Colon (tissue), 2 donors: ENCODE measurements around the gene TERF2IP.

Experiments used
- FAIRE-seq: peaks from 2 replicates; lab custom pipeline; 2012; peaks lifted over from hg19 to GRCh38; lab: Jason Lieb, UNC
- donor health status: control.
- donor health status: control.

The TERF2IP gene

GRCh38 chr16:75647492-75648264 lies at the start of gene TERF2IP, which contains the start of gene KARS1:
TSS of gene TERF2IP (plus strand) at chr16:75647773. CDS start at chr16:75647883, 110 bp downstream.
TSS of gene KARS1 (minus strand) at chr16:75647665. CDS start at chr16:75647639, 26 bp downstream.
- no peak for FAIRE-seq

- FAIRE-seq: no peak
Measured at GRCh38 chr16:75599452-75600277, 47.9 kb upstream of the TERF2IP start.

- no peak for FAIRE-seq
Measured at GRCh38 chr16:75603241-75603640, 44.3 kb upstream of the TERF2IP start.

GRCh38 chr16:75606507-75606906 lies 41.1 kb upstream of the TERF2IP start:
- FAIRE-seq: no peak

GRCh38 chr16:75614066-75614897 lies 33.3 kb upstream of the TERF2IP start:
- FAIRE-seq: no peak

GRCh38 chr16:75615619-75616018 lies 32.0 kb upstream of the TERF2IP start:
- no peak for FAIRE-seq

GRCh38 chr16:75616521-75617010 lies 31.0 kb upstream of the TERF2IP start:
- FAIRE-seq: no peak

GRCh38 chr16:75617121-75617520 lies 30.5 kb upstream of the TERF2IP start:
- FAIRE-seq: no peak

GRCh38 chr16:75618780-75619179 lies 28.8 kb upstream of the TERF2IP start:
- no peak for FAIRE-seq

GRCh38 chr16:75620326-75621169 lies 27.0 kb upstream of the TERF2IP start:
- FAIRE-seq: no peak

- no peak for FAIRE-seq
Measured at GRCh38 chr16:75621170-75621477, 26.4 kb upstream of the TERF2IP start.

GRCh38 chr16:75622761-75623605 lies 24.6 kb upstream of the TERF2IP start, which contains the start of gene ADAT1:
TSS of gene ADAT1 (minus strand) at chr16:75623281. CDS start at chr16:75620799, 2,482 bp downstream.
- no peak for FAIRE-seq

- FAIRE-seq: no peak
Measured at GRCh38 chr16:75624921-75625334, 22.6 kb upstream of the TERF2IP start.

- FAIRE-seq: no peak
Measured at GRCh38 chr16:75626806-75627205, 20.8 kb upstream of the TERF2IP start.

GRCh38 chr16:75627851-75628250 lies 19.7 kb upstream of the TERF2IP start:
- no peak for FAIRE-seq

- FAIRE-seq: no peak
Measured at GRCh38 chr16:75628351-75628750, 19.2 kb upstream of the TERF2IP start.

- FAIRE-seq: no peak
Measured at GRCh38 chr16:75629132-75629531, 18.4 kb upstream of the TERF2IP start.

GRCh38 chr16:75630052-75630451 lies 17.5 kb upstream of the TERF2IP start:
- FAIRE-seq: no peak

- FAIRE-seq: no peak
Measured at GRCh38 chr16:75632857-75633256, 14.7 kb upstream of the TERF2IP start.

GRCh38 chr16:75635036-75635435 lies 12.5 kb upstream of the TERF2IP start:
- FAIRE-seq: no peak
